Astrocyte of the cerebellum (primary cell): ENCODE measurements around the gene MYLK.

Source experiments
- DNase-seq: peaks from one replicate; pipeline ENCODE4 v3.0.0-alpha.2; 2011; ENCODE audit warnings: low read depth
- H3K4me3 ChIP-seq: 2 replicates; pipeline ENCODE4 v1.5.1; 2011; ENCODE audit warnings: mild to moderate bottlenecking, low read depth, low read length, moderate library complexity
- in situ Hi-C: cut with HindIII; loops from 2 replicates; pipeline ENCODE4 v1.10.0; 2017; ENCODE audit warnings: low sequenced_read_pairs
- TF ChIP-seq, protein P1 (sequence below): IDR thresholded peaks from 2 replicates; pipeline ENCODE4 v1.5.1; 2012; ENCODE audit warnings: low read length, low read depth, moderate library complexity, mild to moderate bottlenecking; ENCODE audit errors: missing control alignments

The MYLK gene

DNA sequence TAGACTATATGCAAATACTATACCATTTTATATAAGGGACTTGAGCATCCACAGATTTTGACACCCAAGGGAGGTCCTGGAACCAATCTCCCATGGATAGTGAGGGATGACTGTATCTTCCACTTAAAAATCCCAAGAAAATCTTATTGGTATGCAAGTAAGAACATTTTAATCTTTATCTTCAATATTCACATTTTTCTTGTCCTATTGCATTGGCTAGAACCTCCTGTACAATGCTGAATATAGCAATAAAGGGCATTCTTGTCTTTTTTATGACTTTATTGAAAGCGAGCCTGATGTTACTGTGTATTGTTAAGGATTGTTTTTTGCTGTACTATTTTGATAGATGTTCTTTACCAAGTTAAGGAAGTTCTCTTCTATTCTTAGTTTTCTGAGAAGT, 36.9 kb downstream of the MYLK start:
- TF ChIP-seq, protein P1, sequence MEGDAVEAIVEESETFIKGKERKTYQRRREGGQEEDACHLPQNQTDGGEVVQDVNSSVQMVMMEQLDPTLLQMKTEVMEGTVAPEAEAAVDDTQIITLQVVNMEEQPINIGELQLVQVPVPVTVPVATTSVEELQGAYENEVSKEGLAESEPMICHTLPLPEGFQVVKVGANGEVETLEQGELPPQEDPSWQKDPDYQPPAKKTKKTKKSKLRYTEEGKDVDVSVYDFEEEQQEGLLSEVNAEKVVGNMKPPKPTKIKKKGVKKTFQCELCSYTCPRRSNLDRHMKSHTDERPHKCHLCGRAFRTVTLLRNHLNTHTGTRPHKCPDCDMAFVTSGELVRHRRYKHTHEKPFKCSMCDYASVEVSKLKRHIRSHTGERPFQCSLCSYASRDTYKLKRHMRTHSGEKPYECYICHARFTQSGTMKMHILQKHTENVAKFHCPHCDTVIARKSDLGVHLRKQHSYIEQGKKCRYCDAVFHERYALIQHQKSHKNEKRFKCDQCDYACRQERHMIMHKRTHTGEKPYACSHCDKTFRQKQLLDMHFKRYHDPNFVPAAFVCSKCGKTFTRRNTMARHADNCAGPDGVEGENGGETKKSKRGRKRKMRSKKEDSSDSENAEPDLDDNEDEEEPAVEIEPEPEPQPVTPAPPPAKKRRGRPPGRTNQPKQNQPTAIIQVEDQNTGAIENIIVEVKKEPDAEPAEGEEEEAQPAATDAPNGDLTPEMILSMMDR, result no peak
- in situ Hi-C loops, result no loop called here
- no peak for DNase-seq
- no peak overlapping the region for H3K4me3 ChIP-seq

DNA sequence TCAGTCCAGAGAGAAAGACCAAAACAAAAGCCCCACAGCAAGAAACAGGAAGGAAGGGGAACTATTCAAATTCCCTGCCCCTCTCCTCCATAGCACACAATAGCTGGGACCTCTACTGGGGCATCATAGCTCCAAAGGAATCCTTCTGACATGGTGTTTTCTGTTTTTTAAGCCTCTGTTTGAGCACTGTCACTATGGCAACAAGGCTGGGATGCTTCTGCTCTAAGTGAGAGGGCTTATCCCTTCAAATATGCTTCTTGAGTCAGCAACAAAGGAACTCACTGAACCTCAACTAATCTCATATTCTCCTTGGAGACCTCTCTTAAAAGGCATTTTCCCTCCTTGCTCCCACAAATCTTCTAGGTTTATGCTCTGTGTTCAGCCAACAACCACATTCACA, 40.5 kb downstream of the MYLK start:
- in situ Hi-C loops, result no loop called here
- TF ChIP-seq, protein P1, result no peak

DNA sequence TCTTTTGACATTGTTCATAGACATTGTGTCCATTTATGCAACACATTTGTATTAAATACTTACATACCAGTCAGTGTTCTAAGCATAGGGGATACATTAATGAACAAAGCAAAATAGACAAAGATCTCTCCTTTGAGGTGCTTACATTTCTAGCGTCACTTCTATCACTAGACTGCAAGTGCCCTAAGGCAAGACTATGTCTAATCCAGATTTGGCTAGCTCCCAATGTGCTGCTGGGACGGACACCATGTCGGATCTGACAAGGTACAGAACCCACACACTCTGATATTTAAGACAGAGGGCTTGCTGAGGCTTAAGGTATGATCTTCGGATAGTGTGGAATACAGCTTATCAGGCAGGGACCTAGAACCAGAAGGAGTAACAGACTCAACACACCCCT, 41.4 kb downstream of the MYLK start:
- in situ Hi-C loops, result no loop called here
- DNase-seq, result no peak
- TF ChIP-seq, protein P1, result no peak
- no peak overlapping the region for H3K4me3 ChIP-seq

More for the DNA sequence above, 40.5 kb downstream of the MYLK start:
- peak; percentile 68 for DNase-seq
- H3K4me3 ChIP-seq, result no peak overlapping the region

DNA sequence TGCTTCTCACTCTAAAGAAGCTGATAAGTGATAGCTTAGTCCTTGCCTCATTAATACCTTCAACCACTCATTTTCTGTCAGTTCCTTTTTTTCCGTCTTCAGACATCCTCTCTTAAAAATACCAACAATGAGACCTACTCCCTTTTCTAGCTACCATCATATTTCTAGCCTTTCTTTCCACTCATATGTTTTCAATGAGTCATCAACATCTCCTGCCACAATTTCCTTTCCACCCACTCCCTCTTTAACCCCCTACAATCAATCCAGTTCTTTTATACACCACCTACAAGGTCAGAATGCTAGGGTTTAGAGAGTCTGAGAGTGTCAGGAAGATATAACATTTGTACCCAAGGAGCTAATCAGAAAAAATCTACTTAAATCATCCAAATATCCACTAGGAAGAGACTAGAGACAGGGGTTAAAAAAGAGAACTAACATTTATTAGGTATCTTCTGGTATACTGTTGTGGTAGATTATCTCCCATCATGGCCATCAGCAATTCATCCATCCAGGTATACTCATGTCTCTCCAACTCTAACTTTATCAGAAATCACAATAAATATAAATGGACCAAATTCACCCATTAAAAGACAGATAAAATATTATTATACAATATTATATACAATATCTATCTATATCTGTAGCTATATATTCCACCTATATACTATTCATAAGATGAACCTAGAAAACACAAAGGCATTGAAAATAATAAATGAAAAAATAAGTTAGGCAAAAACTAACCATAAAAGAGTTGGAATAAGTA, 42.5 kb downstream of the MYLK start:
- no peak overlapping the region for H3K4me3 ChIP-seq
- in situ Hi-C loops, result no loop called here
- DNase-seq, result no peak
- TF ChIP-seq, protein P1, result no peak

DNA sequence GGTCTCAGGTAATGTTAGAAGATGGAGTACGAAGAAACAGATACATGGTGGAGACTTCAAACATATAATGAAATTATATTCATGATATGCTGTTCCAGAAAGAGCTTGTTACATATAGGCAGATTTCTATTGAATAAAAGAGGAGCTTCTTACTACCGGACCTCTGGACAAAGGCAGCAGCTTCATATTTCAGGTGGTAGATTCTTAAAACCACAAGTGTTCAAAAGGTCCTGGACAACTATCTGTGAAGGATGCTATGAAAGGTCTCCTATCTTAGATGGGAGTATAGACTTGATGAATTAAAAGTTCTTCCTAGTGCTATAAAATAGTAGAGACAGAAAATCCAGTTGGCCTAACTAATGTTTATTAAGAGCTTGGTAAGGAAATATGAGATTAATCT, 43.2 kb downstream of the MYLK start:
- TF ChIP-seq, protein P1, result no peak
- in situ Hi-C loops, result no loop called here
- no peak for DNase-seq
- no peak overlapping the region for H3K4me3 ChIP-seq

DNA sequence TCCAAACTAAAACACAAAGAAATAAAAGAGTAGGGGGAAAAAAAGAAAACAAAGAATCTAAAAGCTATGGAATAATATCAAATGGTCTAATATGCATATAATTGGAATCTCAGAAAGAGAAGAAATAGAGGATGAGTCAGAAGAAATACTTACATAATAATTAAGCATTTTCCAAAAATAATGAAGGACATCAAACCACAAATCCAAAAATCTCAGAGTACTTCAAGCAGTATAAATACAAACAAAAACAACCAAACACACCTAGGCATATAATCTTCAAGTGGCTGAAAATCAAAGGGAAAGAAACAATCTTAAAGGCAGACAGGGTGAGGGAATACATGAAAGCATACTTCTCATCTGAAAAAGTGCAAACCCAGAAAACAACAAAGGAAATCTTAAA, 46.3 kb downstream of the MYLK start:
- H3K4me3 ChIP-seq, result no peak overlapping the region
- no peak for DNase-seq
- TF ChIP-seq, protein P1, result no peak
- in situ Hi-C loops, result no loop called here
